DOHH2 (cell line): ENCODE results near the gene ENC1.
A peak's percentile ranks its signal among the peaks of the same experiment; 100 is the strongest.

Source experiments
- H3F3A ChIP-seq: fragments of 200-600 bp; sonication (generic), shearing (Covaris generic); 2 replicates; pipeline ENCODE4 v1.6.0; 2016; ENCODE audit warnings: antibody characterized with exemption, mild to moderate bottlenecking; ENCODE audit not compliant: control insufficient read depth, insufficient read depth
- H3K27ac ChIP-seq: fragments of 200-600 bp; sonication (generic); 2 replicates; pipeline ENCODE4 v1.5.1; 2014; ENCODE audit warnings: low read depth, mild to moderate bottlenecking, low read length, moderate library complexity
- H3K27me3 ChIP-seq: fragments of 200-600 bp; sonication (generic); 2 replicates; pipeline ENCODE4 v1.6.1; 2014; ENCODE audit warnings: mild to moderate bottlenecking, low read length, mixed read lengths; ENCODE audit not compliant: control insufficient read depth
- H3K36me3 ChIP-seq: fragments of 200-600 bp; sonication (generic); 2 replicates; pipeline ENCODE4 v1.6.1; 2014; ENCODE audit warnings: mild to moderate bottlenecking, low read length, moderate library complexity, mixed read lengths; ENCODE audit not compliant: control insufficient read depth
- H3K4me1 ChIP-seq: fragments of 200-600 bp; sonication (generic); 2 replicates; pipeline ENCODE4 v1.6.1; 2014; ENCODE audit warnings: mild to moderate bottlenecking, low read length, mixed read lengths; ENCODE audit not compliant: control insufficient read depth
- H3K4me2 ChIP-seq: fragments of 200-600 bp; sonication (generic); 2 replicates; pipeline ENCODE4 v1.6.0; 2014; ENCODE audit warnings: mild to moderate bottlenecking, low read length, moderate library complexity
- H3K4me3 ChIP-seq: fragments of 200-600 bp; sonication (generic); 2 replicates; pipeline ENCODE4 v1.5.1; 2014; ENCODE audit warnings: mild to moderate bottlenecking, low read length, mixed read lengths
- H3K79me2 ChIP-seq: fragments of 200-600 bp; sonication (generic); 2 replicates; pipeline ENCODE4 v1.6.1; 2014; ENCODE audit warnings: mild to moderate bottlenecking, low read length, mixed read lengths; ENCODE audit not compliant: control insufficient read depth
- H3K9me2 ChIP-seq: fragments of 200-600 bp; sonication (generic); replicated peaks from 2 replicates; pipeline ENCODE4 v1.6.1; 2014; ENCODE audit warnings: mild to moderate bottlenecking, low read length, mixed read lengths; ENCODE audit not compliant: control insufficient read depth
- H3K9me3 ChIP-seq: fragments of 200-600 bp; sonication (generic); 2 replicates; pipeline ENCODE4 v1.6.1; 2014; ENCODE audit warnings: antibody characterized with exemption, low read length, mixed read lengths; ENCODE audit not compliant: control insufficient read depth, insufficient read depth
- H4K20me1 ChIP-seq: fragments of 200-600 bp; sonication (generic); 2 replicates; pipeline ENCODE4 v1.6.0; 2014; ENCODE audit warnings: low read depth, mild to moderate bottlenecking, antibody characterized with exemption, low read length, moderate library complexity; ENCODE audit not compliant: control insufficient read depth, insufficient read depth
- CTCF ChIP-seq: fragments of 200-600 bp; sonication (generic); IDR thresholded peaks from one replicate; pipeline ENCODE4 v1.5.1; 2014; ENCODE audit warnings: antibody characterized with exemption, mild to moderate bottlenecking, low read depth, low read length; ENCODE audit not compliant: poor library complexity, severe bottlenecking
- EZH2phosphoT487 ChIP-seq: fragments of 200-600 bp; sonication (generic); IDR thresholded peaks from 2 replicates; pipeline ENCODE4 v1.6.1; 2017; ENCODE audit warnings: borderline replicate concordance, mild to moderate bottlenecking, antibody characterized with exemption, low read length, moderate library complexity, mixed read lengths

ENC1 gene

GRCh38 chr5:74633695-74634094, 6.8 kb downstream of the ENC1 start:
- Histone ChIP-seq H3K9me2 (no peaks in the 10 kb centered on the region), H3K9me3 (no peaks in the 10 kb centered on the region), H3K79me2 (no peaks in the 10 kb centered on the region), H3K36me3 (no peaks in the 10 kb centered on the region), H3K4me3 (no peak overlapping the region), H3K27me3 (peaks cover 9% of the 10 kb centered on the region), H4K20me1 (no peaks in the 10 kb centered on the region), H3K4me2 (no peak overlapping the region), H3K4me1 (peaks cover 13% of the 10 kb centered on the region), H3F3A (no peaks in the 10 kb centered on the region), H3K27ac (no peak overlapping the region)
- no peak for TF ChIP-seq EZH2phosphoT487
- no peak for TF ChIP-seq CTCF

- H3F3A ChIP-seq: no peaks in the 10 kb centered on the region
- no peak overlapping the region for H3K4me3 ChIP-seq
- H3K36me3 ChIP-seq: no peaks in the 10 kb centered on the region
- H3K79me2 ChIP-seq: no peaks in the 10 kb centered on the region
- no peak for TF ChIP-seq EZH2phosphoT487
- peaks cover 3% of the 10 kb centered on the region; the same call in 1 of the 2 replicates for H3K27me3 ChIP-seq
- H4K20me1 ChIP-seq: no peaks in the 10 kb centered on the region
- no peak overlapping the region for H3K4me2 ChIP-seq
- H3K9me3 ChIP-seq: no peaks in the 10 kb centered on the region
- H3K27ac ChIP-seq: no peak overlapping the region
- H3K4me1 ChIP-seq: peaks cover 13% of the 10 kb centered on the region
- no peaks in the 10 kb centered on the region for H3K9me2 ChIP-seq
Observed at GRCh38 chr5:74632947-74633356, 7.6 kb downstream of the ENC1 start.

GRCh38 chr5:74631081-74631953, 9.2 kb downstream of the ENC1 start:
- H4K20me1 ChIP-seq: no peaks in the 10 kb centered on the region
- H3F3A ChIP-seq: no peaks in the 10 kb centered on the region
- no peaks in the 10 kb centered on the region for H3K36me3 ChIP-seq
- H3K9me3 ChIP-seq: no peaks in the 10 kb centered on the region
- peak overlapping the region; percentile 22; the same call in 1 of the 2 replicates for H3K4me2 ChIP-seq
- no peak overlapping the region for H3K4me3 ChIP-seq
- H3K79me2 ChIP-seq: no peaks in the 10 kb centered on the region
- H3K9me2 ChIP-seq: no peaks in the 10 kb centered on the region
- no peaks in the 10 kb centered on the region for H3K27me3 ChIP-seq
- peaks cover 13% of the 10 kb centered on the region for H3K4me1 ChIP-seq
- TF ChIP-seq CTCF (no peak), EZH2phosphoT487 (no peak)
- no peak overlapping the region for H3K27ac ChIP-seq

- no peak overlapping the region for H3K4me3 ChIP-seq
- H3F3A ChIP-seq: no peaks in the 10 kb centered on the region
- no peak for TF ChIP-seq CTCF
- TF ChIP-seq EZH2phosphoT487: no peak
- H3K27me3 ChIP-seq: no peaks in the 10 kb centered on the region
- H3K9me2 ChIP-seq: no peaks in the 10 kb centered on the region
- H3K36me3 ChIP-seq: no peaks in the 10 kb centered on the region
- no peak overlapping the region for H3K4me2 ChIP-seq
- H3K4me1 ChIP-seq: peaks cover 13% of the 10 kb centered on the region
- H3K79me2 ChIP-seq: no peaks in the 10 kb centered on the region
- H4K20me1 ChIP-seq: no peaks in the 10 kb centered on the region
- no peaks in the 10 kb centered on the region for H3K9me3 ChIP-seq
- no peak overlapping the region for H3K27ac ChIP-seq
Observed at GRCh38 chr5:74630453-74631066, 10.0 kb downstream of the ENC1 start.
